ENCODE data around the gene LPP. TPM values are rescaled to one million over a fixed set of nuclear protein-coding genes. Genes with fewer than 3 reads are reported as not detected.

Gene LPP
- total RNA-seq, 1 experiment from 2014 or later, result 120 TPM

- TF ChIP-seq, protein P1, sequence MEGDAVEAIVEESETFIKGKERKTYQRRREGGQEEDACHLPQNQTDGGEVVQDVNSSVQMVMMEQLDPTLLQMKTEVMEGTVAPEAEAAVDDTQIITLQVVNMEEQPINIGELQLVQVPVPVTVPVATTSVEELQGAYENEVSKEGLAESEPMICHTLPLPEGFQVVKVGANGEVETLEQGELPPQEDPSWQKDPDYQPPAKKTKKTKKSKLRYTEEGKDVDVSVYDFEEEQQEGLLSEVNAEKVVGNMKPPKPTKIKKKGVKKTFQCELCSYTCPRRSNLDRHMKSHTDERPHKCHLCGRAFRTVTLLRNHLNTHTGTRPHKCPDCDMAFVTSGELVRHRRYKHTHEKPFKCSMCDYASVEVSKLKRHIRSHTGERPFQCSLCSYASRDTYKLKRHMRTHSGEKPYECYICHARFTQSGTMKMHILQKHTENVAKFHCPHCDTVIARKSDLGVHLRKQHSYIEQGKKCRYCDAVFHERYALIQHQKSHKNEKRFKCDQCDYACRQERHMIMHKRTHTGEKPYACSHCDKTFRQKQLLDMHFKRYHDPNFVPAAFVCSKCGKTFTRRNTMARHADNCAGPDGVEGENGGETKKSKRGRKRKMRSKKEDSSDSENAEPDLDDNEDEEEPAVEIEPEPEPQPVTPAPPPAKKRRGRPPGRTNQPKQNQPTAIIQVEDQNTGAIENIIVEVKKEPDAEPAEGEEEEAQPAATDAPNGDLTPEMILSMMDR (IDR thresholded peaks at IDR 0.05; ENCODE audit: insufficient read depth in 1 of 2, low read depth in 1 of 2, low read length in 1 of 2, severe bottlenecking in 1 of 2, unreplicated experiment in 1 of 2), result no peak
- POLR2A ChIA-PET, result no interaction called here
- intact Hi-C loops (cut with micrococcal nuclease; ENCODE audit: unreplicated experiment), result no loop called here
Measured at GRCh38 chr3:188776447-188776846, 622.5 kb downstream of the LPP start.

GRCh38 chr3:188778091-188778852, 624.3 kb downstream of the LPP start:
- peaks cover 11% of the 10 kb centered on the region for H3K4me1 Mint-ChIP-seq (ENCODE audit: low read depth, unreplicated experiment)
- no peak overlapping the region for H3K4me3 ChIP-seq (ENCODE audit: low read depth, low read length)
- intact Hi-C loops (cut with micrococcal nuclease; ENCODE audit: unreplicated experiment), result no loop called here
- H3K36me3 Mint-ChIP-seq (ENCODE audit: insufficient read depth, unreplicated experiment), result peaks cover 17% of the 10 kb centered on the region
- H3K27ac Mint-ChIP-seq (ENCODE audit: unreplicated experiment), result no peak overlapping the region
- BruUV-seq (replicated peaks), result no TSS peak
- H3K36me3 ChIP-seq (ENCODE audit: control insufficient read depth, insufficient read depth, low read length), result no peaks in the 10 kb centered on the region
- no peaks in the 10 kb centered on the region for H3K27me3 ChIP-seq (replicated peaks; ENCODE audit: control insufficient read depth, insufficient read depth, low read length)
- ChIA-PET POLR2A (no interaction called here), CTCF (no interaction called here)
- H3K4me3 Mint-ChIP-seq (ENCODE audit: unreplicated experiment), result no peak overlapping the region
- no peaks in the 10 kb centered on the region for H3K9me3 Mint-ChIP-seq (ENCODE audit: unreplicated experiment)
- no peaks in the 10 kb centered on the region; the same call in 1 of the 2 replicates for H3K9me3 ChIP-seq
- TF ChIP-seq, protein P1 (IDR thresholded peaks at IDR 0.05; ENCODE audit: insufficient read depth in 1 of 2, low read depth in 1 of 2, low read length in 1 of 2, severe bottlenecking in 1 of 2, unreplicated experiment in 1 of 2), result no peak
- no peak for DNase-seq
- no peaks in the 10 kb centered on the region for H3K4me1 ChIP-seq
- H3K27me3 Mint-ChIP-seq (ENCODE audit: insufficient read depth, unreplicated experiment), result no peaks in the 10 kb centered on the region

More at GRCh38 chr3:188776447-188776846, 622.5 kb downstream of the LPP start:
- H3K9me3 Mint-ChIP-seq (ENCODE audit: unreplicated experiment), result no peaks in the 10 kb centered on the region
- BruUV-seq (replicated peaks), result no TSS peak
- H3K27ac Mint-ChIP-seq (ENCODE audit: unreplicated experiment), result no peak overlapping the region
- H3K4me1 Mint-ChIP-seq (ENCODE audit: low read depth, unreplicated experiment), result peaks cover 25% of the 10 kb centered on the region
- no peaks in the 10 kb centered on the region for H3K36me3 ChIP-seq (ENCODE audit: control insufficient read depth, insufficient read depth, low read length)
- H3K4me3 Mint-ChIP-seq (ENCODE audit: unreplicated experiment), result no peak overlapping the region
- peaks cover 8% of the 10 kb centered on the region for H3K36me3 Mint-ChIP-seq (ENCODE audit: insufficient read depth, unreplicated experiment)
- no peak overlapping the region for H3K4me3 ChIP-seq (ENCODE audit: low read depth, low read length)
- no peaks in the 10 kb centered on the region for H3K27me3 ChIP-seq (replicated peaks; ENCODE audit: control insufficient read depth, insufficient read depth, low read length)
- H3K9me3 ChIP-seq, result no peaks in the 10 kb centered on the region; the same call in 1 of the 2 replicates
- no peaks in the 10 kb centered on the region for H3K27me3 Mint-ChIP-seq (ENCODE audit: insufficient read depth, unreplicated experiment)
- CTCF ChIA-PET, result no interaction called here
- no peaks in the 10 kb centered on the region for H3K4me1 ChIP-seq
- no peak for DNase-seq

DNA sequence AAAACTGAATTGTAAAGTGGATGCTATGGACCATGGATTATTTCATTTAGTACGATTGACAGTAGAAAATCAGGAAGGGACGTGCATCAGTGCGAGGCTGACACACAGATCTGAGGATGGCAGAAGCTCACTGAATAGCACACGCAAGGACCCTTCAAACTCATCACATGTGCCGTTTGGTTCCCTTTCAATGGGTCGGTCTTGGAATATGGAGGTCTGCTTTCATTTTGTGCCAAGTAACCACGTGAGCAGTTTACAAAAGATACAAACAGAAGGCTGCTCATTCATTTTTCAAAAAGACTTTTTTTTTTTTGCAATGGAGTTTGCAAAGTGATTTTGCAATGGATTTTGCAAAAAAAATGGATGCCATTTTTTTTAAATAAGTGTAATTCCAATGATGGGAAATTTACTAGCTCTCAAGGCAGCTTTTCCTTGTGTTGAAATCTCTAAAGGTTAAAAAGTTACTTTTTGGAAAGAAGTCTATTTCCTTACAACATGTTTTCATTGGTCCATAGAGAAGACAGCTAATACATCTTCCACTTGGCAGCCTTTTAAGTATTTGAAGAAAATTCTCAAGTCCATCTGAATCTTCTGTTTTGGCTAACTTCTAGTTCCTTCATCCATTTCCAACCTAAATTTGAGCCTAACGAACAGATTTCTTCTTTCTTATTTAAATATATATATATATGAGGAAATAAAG, 625.5 kb downstream of the LPP start:
- CTCF ChIA-PET, result no interaction called here
- H3K36me3 ChIP-seq (ENCODE audit: control insufficient read depth, insufficient read depth, low read length), result no peaks in the 10 kb centered on the region

More for the DNA sequence above, 625.5 kb downstream of the LPP start:
- TF ChIP-seq, protein P1 (IDR thresholded peaks at IDR 0.05; ENCODE audit: insufficient read depth in 1 of 2, low read depth in 1 of 2, low read length in 1 of 2, severe bottlenecking in 1 of 2, unreplicated experiment in 1 of 2), result no peak
- H3K4me3 ChIP-seq (ENCODE audit: low read depth, low read length), result no peak overlapping the region
- no peak for DNase-seq
- H3K27ac Mint-ChIP-seq (ENCODE audit: unreplicated experiment), result no peak overlapping the region
- no TSS peak for BruUV-seq (replicated peaks)
- H3K4me3 Mint-ChIP-seq (ENCODE audit: unreplicated experiment), result no peak overlapping the region
- POLR2A ChIA-PET, result no interaction called here
- H3K9me3 ChIP-seq, result no peaks in the 10 kb centered on the region; the same call in 1 of the 2 replicates
- H3K27me3 Mint-ChIP-seq (ENCODE audit: insufficient read depth, unreplicated experiment), result no peaks in the 10 kb centered on the region
- H3K27me3 ChIP-seq (replicated peaks; ENCODE audit: control insufficient read depth, insufficient read depth, low read length), result no peaks in the 10 kb centered on the region
- no peaks in the 10 kb centered on the region for H3K4me1 ChIP-seq
- peaks cover 11% of the 10 kb centered on the region for H3K4me1 Mint-ChIP-seq (ENCODE audit: low read depth, unreplicated experiment)
- intact Hi-C loops (cut with micrococcal nuclease; ENCODE audit: unreplicated experiment), result no loop called here
- peaks cover 17% of the 10 kb centered on the region for H3K36me3 Mint-ChIP-seq (ENCODE audit: insufficient read depth, unreplicated experiment)
- no peaks in the 10 kb centered on the region for H3K9me3 Mint-ChIP-seq (ENCODE audit: unreplicated experiment)

Measured in Caco-2 (cell line).